NCI-H1694 (cell line): Measurements from ENCODE around the gene FAM185A.
"Not testable (repeated sequence)": the region's sequence is repeated elsewhere in the genome, so short reads cannot be mapped to it uniquely, and the experiment has no call there.

Experiments used
- DNase-seq: peaks from one replicate; lab custom pipeline; 2025; lab: John Stamatoyannopoulos, UW

Gene FAM185A

GRCh38 chr7:102748605-102749444 lies at the start of gene FAM185A:
Gene FAM185A, plus strand, starts transcription at chr7:102748999. Its CDS starts 209 bp downstream, at chr7:102749208.
- DNase-seq = peak; percentile 99

DNA sequence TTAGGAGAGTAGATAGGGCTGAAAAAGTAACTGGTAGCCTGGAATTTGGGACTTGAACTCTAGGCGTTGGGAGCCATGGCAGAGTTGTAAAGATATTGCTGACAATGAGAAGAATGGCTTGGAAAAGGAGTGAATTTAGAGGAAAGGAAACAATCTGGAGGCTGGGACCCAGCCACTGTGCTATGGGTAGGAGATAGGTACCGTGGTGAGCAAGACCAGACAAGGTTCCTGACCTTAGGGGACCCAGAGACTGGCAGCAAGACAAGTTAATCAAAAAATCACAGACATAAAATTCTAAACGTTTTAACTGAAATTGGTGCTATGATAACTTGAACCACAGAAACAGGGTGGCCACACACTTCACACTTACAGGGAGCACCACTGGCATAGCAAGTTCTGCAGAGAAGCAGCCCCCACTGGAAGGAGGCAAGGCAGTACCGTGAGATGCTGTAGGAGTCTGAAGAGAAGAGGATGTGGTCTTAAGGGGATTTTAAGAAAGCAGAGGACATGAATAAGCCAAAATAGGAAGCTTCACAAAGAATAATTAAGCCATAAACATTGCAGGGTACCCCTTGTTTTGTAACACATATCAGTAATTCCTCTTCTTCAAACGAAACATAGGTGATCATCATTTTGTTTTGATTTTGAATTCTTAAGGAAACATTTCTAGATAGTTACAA lies 35.6 kb upstream of the FAM185A start:
- not testable (repeated sequence) for DNase-seq

- DNase-seq = not testable (repeated sequence)
These were observed 35.1 kb upstream of the FAM185A start for GRCh38 chr7:102713691-102714080.

GRCh38 chr7:102714774-102715522 lies 33.9 kb upstream of the FAM185A start:
- not testable (repeated sequence) for DNase-seq

DNA sequence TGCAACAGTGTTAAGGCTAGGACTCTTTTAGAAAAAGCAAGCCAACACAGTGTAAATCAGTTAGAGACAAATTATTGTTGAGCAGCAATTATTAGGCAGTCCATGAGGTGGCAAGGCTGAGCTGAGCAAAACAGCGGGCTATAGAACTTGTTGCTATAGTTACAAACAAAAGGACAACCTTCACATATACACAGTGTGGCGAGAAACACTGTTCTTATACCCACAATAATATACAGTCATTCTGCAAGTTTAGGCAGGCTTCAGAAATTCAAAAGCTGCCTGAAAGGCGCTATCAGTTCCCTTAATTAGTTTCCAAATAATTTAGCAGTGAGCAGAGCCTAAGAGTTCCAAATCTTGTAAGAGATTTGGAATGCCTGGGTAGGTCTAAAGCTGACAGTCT lies 33.1 kb upstream of the FAM185A start:
- not testable (repeated sequence) for DNase-seq

DNA sequence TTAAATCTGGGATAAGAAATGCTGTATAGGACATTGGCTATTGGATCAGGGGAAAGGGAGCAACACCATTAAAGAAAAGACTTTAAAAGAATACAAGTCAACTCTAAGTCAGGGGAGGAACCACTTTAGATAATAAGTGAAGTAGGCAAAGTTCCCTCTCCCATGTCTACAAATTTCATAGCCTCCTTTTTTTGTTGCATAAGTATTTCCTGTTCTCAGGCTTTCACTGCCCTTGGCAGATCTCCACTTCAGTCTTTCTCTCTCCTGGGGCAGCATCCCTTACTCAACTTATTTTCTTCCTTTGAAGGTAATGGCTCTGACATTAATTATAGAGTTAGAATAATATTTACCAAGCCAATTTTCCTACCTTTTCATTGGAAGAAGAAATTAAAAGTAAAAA lies 30.3 kb upstream of the FAM185A start:
- not testable (repeated sequence) for DNase-seq

DNA sequence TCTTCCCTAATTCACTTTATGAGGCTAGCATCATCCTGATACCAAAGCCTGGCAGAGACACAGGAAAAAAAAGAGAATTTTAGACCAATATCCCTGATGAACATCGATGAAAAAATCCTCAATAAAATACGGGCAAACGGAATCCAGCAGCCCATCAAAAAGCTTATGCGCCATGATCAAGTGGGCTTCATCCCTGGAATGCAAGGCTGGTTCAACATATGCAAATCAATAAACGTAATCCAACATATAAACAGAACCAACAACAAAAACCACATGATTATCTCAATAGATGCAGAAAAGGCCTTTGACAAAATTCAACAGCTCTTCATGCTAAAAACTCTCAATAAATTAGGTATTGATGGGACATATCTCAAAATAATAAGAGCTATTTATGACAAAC lies 22.6 kb upstream of the FAM185A start:
- not testable (repeated sequence) for DNase-seq

- not testable (repeated sequence) for DNase-seq
These were observed 19.1 kb upstream of the FAM185A start for GRCh38 chr7:102729670-102730069.

- not testable (repeated sequence) for DNase-seq
These were observed 18.4 kb upstream of the FAM185A start for GRCh38 chr7:102730431-102730830.

- not testable (repeated sequence) for DNase-seq
These were observed 6.6 kb upstream of the FAM185A start for GRCh38 chr7:102742002-102742771.

GRCh38 chr7:102743861-102744260 lies 4.9 kb upstream of the FAM185A start:
- not testable (repeated sequence) for DNase-seq

DNA sequence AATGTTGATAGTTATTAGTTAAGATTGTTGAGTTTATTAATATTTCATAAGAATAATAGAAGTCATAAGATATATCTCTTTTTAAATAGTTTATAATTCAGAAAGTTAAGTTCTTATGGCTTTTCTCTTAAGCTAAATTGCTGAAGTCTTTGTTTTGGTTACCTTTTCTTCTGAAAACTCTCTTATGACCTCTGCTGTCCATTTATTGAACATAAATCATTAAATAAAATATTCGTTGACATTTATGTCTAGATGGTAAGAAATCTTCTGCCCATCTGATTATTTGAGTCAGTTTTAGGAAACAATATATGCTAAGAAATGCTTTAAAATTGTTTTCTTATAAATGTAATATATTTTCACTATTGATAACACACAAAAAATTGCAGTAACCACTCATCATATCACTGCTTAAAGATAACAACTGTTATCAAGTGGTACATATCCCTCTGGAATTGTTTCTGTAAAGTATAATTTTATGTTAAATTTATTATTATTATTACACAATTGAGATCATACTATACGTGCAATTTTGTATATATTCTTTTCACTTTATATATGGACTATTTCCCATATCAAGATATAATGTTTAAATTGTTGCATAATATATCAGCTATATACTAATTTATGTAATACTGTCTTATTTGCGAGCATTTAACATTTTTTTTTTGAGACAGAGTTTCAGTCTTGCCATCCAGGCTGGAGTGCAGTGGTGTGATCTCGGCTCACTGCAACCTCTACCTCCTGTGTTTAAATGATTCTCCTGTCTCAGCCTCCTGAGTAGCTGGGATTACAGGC lies 3.1 kb upstream of the FAM185A start:
- DNase-seq = not testable (repeated sequence)

DNA sequence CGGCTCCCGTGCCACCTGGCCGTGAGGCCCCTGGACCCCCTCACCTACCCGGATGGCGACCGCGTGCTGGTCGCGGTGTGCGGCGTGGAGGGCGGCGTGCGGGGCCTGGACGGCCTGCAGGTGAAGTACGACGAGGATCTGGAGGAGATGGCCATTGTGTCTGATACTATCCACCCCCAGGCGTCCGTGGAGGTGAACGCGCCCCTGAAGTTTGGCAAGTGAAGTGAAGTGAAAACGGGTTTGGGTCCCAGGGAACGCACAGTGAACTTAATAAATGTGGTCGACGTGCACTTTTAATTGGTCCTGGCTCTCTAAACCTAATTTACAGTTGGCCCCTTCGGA lies 617 bp downstream of the FAM185A start:
- not testable (repeated sequence) for DNase-seq

GRCh38 chr7:102758227-102758626 lies 9.4 kb downstream of the FAM185A start:
- not testable (repeated sequence) for DNase-seq

DNA sequence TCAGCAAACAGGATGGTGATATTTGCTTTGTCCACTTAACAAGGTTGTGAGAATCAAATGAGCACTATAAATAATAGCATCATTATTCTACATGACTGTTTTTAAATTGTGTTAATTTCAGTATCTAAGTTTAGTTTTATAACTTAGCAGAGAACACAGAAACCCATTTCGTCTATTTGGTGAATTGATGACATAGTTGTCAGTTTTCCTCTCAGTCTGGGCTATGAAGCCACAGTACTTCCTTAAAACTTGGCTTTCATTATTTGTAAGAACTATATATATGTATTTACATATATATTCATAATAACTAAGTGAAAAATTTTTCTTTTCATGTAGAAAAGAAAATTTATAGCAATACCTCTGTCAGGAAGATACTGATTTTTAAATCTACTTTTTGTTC lies 11.1 kb downstream of the FAM185A start:
- DNase-seq = not testable (repeated sequence)

DNA sequence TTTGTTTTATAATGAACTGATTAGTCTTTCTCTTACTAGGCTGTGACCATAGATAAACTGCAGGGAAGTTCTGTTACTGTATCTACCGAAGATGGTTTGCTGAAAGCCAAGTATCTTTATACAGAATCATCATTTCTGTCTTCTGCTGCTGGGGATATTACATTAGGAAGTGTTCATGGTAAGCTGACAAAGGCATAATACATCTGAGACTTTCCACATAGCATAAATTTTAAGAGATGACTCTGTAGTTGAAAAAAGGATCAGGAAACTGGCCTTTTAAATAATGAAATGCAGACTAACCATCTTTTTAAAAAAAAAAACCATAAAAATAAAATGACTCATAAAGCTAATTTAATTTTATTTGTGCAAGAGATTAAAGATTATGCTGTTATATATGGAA lies 12.4 kb downstream of the FAM185A start:
- DNase-seq = not testable (repeated sequence)

DNA sequence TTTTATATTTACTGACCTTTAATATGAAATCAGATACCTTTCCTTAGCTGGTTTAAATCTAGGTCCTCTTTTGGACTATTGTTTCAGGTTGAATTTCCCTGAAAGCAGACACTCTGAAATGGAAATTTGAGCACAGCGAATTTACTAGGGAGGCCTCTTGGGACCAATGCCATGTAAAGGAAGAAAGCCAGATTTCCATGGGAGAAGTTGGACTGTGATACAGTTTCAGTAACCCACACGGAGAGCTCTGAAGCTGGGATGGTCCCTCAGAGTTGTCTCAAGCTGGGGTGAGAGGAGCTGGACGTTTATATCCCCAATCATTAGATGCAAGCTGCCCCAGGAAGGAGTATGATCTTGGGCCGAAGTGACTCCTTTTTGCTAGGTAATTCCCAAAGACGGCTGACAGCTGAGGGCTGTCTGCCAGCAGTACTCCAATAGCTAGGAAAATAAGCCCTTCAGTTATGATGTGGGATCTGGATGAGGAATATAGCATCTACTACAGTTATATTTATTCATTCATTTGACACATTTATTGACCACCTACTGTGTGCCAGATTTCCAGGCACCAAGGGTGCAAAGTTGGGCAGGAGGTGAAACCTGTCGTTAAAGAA lies 14.6 kb downstream of the FAM185A start:
- DNase-seq = not testable (repeated sequence)

- DNase-seq = not testable (repeated sequence)
These were observed 20.9 kb downstream of the FAM185A start for GRCh38 chr7:102769657-102770192.

DNA sequence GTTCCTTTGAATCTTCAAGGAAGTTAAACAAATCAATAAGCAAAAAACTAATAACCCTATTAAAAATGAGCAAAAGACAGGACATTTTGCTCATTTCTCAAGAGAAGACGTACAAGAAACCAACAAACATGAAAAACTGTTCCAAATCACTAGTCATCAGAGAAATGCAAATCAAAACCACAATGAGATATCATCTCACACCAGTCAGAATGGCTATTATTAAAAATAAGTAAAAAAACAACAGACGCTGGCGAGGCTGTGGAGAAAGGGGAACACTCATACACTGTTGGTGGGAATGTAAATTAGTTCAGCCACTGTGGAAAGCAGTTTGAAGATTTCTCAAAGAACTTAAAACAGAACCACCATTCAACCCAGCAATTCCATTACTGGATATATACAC lies 21.7 kb downstream of the FAM185A start:
- DNase-seq = not testable (repeated sequence)

DNA sequence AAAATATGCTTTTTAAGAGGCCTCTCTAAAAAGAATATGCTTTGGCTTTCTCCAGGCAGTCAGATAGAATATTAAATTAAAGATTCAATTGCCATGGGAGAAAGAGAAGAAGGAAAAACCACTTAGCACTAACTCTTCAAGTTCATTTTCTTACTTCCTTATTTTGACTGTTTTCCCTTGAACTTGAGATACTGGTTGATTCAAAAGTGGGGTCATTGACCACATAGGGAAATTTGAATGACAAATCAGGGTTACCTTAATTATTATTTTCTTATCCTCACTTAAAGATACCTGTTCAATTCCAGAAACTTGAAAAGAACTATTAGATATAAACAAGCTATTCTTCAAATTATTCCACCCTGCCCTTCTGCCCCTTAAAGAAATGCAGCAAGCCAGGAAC lies 27.4 kb downstream of the FAM185A start:
- DNase-seq = not testable (repeated sequence)
